C4-2B (cell line): ENCODE data around the gene SARDH.
A peak's percentile ranks its signal among the peaks of the same experiment; 100 is the strongest.

Source experiments
- H3K27ac ChIP-seq: fragments of 450-650 bp; 2 replicates; pipeline ENCODE4 v1.5.1; 2017
- ZFX ChIP-seq: fragments of 450-650 bp; IDR thresholded peaks from 2 replicates; pipeline ENCODE4 v1.6.1; 2017
- TF ChIP-seq, protein P1 (sequence below): fragments of 450-650 bp; conservative IDR thresholded peaks from 2 replicates; pipeline ENCODE4 v1.5.1; 2017; ENCODE audit warnings: mild to moderate bottlenecking

SARDH gene

DNA sequence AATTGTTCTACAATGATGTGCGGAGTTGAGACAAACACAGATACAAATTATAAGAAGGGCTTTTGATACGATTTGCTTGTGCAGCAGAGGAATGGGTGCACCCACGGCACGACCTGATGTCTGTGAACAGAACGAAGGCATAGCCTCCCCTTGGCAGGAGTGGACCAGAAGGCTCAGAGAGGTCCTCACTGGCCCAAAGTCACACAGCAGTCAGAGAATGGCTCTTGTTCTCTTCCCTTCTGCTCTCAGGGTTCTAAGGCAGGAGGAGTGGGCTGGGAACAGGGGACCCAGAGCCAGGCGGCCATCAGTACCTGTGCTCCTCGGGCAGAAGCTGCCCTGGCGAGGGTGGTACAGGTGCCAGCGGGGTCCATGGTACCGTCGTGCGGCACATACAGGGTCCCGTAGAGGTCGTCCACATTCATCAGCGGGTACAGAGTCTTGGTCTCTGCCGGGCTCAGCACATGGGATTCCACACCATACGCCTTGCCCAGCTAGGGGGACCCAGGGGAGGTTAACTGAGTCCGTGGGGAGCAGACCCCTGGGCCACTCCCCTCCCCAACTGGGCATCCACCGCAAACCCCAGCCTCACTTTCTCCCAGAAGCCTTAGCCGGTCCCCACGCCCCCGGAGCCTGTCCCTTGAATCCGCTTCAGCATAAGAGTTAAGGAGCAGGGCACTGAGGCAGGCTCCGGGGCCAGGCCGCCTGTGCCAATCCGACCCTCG lies 7.0 kb downstream of the SARDH start:
- TF ChIP-seq, protein P1, sequence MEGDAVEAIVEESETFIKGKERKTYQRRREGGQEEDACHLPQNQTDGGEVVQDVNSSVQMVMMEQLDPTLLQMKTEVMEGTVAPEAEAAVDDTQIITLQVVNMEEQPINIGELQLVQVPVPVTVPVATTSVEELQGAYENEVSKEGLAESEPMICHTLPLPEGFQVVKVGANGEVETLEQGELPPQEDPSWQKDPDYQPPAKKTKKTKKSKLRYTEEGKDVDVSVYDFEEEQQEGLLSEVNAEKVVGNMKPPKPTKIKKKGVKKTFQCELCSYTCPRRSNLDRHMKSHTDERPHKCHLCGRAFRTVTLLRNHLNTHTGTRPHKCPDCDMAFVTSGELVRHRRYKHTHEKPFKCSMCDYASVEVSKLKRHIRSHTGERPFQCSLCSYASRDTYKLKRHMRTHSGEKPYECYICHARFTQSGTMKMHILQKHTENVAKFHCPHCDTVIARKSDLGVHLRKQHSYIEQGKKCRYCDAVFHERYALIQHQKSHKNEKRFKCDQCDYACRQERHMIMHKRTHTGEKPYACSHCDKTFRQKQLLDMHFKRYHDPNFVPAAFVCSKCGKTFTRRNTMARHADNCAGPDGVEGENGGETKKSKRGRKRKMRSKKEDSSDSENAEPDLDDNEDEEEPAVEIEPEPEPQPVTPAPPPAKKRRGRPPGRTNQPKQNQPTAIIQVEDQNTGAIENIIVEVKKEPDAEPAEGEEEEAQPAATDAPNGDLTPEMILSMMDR: no peak
- no peak for TF ChIP-seq ZFX
- H3K27ac ChIP-seq: no peak overlapping the region

DNA sequence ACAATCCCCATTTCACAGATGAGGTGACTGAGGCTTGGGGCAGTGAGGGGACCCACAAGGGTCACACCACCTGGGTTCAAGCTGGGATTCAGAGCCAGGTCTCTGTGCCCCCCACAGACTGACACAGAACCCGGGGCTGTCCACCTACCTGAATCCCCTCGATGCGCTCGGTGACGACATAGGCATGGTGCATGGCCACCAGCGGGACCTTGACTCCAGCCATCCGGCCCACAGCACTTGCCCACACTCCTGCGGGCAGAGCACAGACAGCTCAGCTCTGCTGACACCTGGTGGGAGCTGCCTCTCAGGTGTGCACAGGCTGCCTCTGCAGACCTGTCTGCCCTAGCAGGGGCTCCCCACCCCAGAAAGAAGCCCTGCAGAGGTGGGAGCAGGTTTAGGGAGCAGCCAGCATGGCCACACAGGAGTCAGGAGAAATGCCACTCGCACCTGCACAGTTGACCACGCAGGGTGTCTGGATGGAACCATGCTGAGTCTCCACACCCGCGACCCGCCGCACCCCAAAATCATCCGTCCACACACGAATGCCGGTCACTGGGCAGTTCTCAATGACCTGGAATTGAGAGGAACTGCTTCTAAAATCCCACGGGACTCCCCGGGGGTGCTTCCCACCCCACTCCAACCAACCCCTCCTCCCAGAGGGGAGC lies 8.4 kb downstream of the SARDH start:
- no peak overlapping the region for H3K27ac ChIP-seq
- TF ChIP-seq, protein P1: no peak
- no peak for TF ChIP-seq ZFX

DNA sequence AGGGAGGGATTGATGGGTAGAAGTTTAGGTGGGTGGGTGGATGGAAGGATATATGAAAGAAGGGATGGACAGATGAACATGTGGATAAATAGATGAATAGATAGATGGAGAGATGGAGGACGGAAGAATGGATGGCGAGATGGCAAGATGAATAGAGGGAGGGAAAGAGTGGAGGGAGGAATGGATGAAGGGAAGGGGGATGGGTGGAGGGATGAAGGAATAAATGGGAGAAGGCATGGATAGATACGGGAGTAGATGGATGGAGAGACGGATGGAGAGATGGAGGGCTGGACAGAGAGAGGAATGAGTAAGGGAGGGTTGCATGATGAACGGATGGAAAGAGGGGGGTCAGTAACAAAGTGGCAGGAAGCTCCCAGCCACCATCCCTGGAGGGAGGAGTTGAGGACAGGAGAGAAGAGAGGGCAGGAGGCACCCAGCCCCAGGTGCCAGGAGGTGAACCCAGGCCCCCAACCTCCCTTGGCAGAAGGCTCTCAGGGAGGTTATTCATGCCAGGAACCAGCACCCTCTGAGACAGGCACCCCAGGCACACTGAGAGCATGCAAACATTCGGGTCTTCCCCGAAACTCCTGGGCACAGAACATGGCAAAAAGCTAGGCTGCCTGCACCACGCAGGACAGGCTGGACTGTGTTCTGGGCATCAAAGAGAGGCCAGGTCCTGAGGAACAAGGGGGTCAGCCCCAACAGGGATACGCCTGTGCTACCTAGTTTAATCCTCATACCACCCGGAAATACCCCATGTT lies 9.1 kb downstream of the SARDH start:
- TF ChIP-seq ZFX: no peak
- no peak overlapping the region for H3K27ac ChIP-seq

DNA sequence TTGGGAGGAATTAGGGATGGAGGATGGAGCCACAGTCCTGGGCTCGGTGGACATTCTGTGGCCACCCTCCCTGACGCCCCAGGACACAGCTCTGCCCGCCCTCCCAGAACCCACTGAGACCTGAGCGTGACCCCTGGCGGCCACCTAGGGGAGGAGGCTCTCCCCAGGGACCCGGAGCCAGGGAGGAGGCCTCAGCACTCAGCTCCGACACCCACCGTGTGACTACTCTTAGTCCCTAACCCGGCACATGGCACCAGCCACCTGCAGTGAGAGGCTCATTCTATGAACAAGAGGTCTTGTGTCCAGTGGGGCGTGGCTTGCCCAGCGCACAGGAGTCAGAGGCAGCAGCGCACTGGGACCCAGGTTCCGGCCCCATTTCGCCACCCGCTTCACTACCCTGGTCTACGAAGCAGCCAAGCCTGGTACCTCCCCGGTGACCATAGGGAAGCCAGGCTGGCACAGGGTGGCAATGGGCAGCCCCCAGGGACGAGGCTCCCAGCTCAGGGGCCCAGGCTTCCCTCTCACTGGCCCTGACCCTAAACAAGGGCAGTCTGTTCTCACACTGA lies 10.2 kb downstream of the SARDH start:
- TF ChIP-seq ZFX: no peak
- TF ChIP-seq, protein P1: no peak
- H3K27ac ChIP-seq: no peak overlapping the region

DNA sequence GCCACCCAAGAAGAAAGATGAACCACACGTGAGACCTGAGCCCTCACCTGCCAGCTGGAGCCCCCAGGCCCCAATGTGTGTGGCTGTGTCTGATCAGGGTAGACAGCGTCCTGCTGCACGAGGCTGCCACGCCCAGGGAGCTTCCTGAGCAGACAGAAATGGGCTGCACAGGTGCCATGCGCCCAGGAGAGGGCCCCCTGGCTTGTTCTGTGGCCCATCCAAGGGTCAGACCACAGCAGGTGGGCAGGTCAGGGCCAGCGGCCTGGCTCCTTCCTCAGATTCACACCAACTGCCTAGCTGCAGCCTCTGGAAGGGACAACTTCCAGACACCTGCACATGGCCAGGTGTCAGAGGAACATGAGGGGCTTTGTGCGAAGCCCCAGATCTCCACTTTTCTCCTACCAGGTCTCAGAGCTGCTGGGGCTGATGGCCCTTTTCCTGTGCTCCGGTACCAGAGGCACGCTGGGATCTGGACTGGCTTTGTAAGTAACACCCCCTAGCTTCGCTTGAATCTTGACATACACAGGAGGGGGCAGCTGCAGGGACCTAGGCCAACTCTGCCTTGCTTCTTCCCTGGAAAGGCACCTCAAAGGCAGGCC lies 10.8 kb downstream of the SARDH start:
- no peak for TF ChIP-seq ZFX
- TF ChIP-seq, protein P1: no peak; the same call in 1 of the 2 replicates
- H3K27ac ChIP-seq: no peak overlapping the region

DNA sequence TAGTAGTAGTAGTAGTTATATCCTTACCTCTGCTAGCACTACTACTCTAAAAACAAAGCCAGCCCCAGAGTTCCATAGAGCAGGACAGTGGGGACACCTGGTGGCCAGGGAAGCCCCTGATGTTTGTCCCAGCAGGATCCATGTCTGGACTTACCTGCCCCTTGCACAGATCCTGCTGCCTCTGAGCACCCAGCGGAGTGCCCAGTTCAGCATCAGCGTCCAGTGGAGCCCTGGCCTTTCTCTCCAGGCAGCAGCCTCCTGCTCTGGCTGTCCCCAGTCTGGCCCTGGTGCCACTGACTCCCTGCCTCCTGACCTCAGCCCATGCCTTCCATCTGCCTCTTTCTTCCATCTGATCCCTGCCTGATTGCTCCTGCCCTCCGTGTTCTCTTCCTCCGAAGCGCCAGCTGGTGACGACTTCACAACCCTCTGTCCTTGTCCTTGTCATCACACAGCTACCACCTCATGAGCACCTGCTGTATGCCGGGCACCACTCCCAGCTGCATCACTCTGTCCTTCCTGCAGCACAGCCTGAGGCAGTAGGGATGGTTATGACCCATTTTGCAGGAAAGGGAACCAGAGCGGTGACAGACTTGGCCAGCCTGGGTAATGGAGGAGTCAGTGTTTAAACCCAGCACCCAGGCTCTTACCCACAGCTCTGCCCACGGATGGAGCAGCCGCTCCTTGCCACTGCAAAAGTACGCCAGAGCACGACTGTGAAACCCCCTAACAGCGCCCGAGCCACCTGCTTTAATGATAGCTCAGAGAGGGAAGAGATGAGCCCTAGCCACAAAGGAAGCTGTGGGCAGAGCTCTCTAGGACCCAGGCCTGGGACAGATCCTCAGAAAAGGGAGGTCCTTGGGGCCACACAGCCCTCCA lies 11.5 kb downstream of the SARDH start:
- no peak overlapping the region for H3K27ac ChIP-seq
- TF ChIP-seq ZFX: no peak
- TF ChIP-seq, protein P1: peak; percentile 56

DNA sequence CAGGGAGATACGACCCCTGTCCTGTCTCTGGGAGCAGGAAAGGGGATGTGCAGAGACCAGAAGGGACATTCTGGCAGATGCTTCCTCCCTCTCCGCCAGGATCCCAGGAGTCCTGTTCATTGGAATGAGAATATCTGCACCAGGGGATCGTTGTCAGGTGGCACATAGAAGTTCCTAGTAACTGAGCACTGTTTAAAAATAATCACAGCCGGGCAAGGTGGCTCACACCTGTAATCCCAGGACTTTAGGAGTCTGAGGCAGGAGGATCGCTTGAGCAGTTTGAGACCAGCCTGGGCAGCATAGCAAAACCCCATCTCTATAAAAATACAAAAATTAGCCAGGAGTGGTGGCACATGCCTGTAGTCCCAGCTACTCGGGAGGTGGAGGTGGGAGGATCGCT lies 12.3 kb downstream of the SARDH start:
- no peak for TF ChIP-seq ZFX
- TF ChIP-seq, protein P1: no peak
- no peak overlapping the region for H3K27ac ChIP-seq
